K562 (cell line): ENCODE measurements around the gene TUBA1A. TPM values are rescaled to one million over a fixed set of nuclear protein-coding genes. Genes with fewer than 3 reads are reported as not detected.
A peak's percentile ranks its signal among the peaks of the same experiment; 100 is the strongest.

Experiments used
- ATAC-seq: fragments of 200-7000 bp; cut with Tn5 transposase; 3 replicates; pipeline ENCODE4 v1.9.1; 2020; ENCODE audit warnings: moderate library complexity
- BruUV-seq: library from RNA; stranded (reverse); fragments of 400-500 nt; replicated peaks from 2 replicates; lab custom pipeline; 2021; lab: Mats Ljungman, UMichigan
- CTCF ChIA-PET: fragments of 300-600 bp; formaldehyde crosslinking; extraction: SDS; loops from one replicate; lab custom pipeline; 2021; ENCODE audit warnings: low intra/inter-chr PET ratio; lab: Yijun Ruan, JAX
- POLR2A ChIA-PET: fragments of 300-600, 350-650 bp; sonication (Branson Sonifier 250); formaldehyde crosslinking; extraction: SDS; loops from one replicate; lab custom pipeline; 2021; ENCODE audit warnings: antibody characterized with exemption, inconsistent platforms; lab: Yijun Ruan, JAX
- DNase-seq, 4 experiments: peaks; one replicate each; pipeline versions ENCODE4 v3.0.0 to v3.0.0-alpha.2; 2011 to 2018; ENCODE audit warnings: low spot score in 3 of 4, mixed read lengths in 3 of 4; ENCODE audit errors: extremely low read depth in 1 of 4
- FAIRE-seq: peaks from 2 replicates; lab custom pipeline; 2011; peaks lifted over from hg19 to GRCh38; lab: Jason Lieb, UNC
- H2AFZ ChIP-seq: 2 replicates; pipeline ENCODE4 v1.6.0; 2011; ENCODE audit warnings: low read depth, low read length, control low read depth, inconsistent platforms
- H3K27ac ChIP-seq: fragments of 200-600 bp; 3 replicates; pipeline ENCODE4 v1.8.0; 2011; ENCODE audit warnings: low read depth, mild to moderate bottlenecking, control low read depth, inconsistent platforms, low read length, moderate library complexity, mixed read lengths; ENCODE audit errors: extremely low read depth
- H3K27me3 ChIP-seq, 2 experiments: fragments of 300-600 bp in 1 of 2; 2 replicates in 1 of 2; 3 replicates in 1 of 2; pipeline versions ENCODE4 v1.6.0 to v1.8.0; 2011; ENCODE audit warnings: inconsistent platforms in 2 of 2, low read length in 2 of 2, mild to moderate bottlenecking in 1 of 2, mixed read lengths in 1 of 2, moderate library complexity in 1 of 2; ENCODE audit not compliant: control insufficient read depth in 2 of 2, insufficient read depth in 2 of 2
- H3K36me3 ChIP-seq: fragments of 300-600 bp; 3 replicates; pipeline ENCODE4 v1.8.0; 2011; ENCODE audit warnings: mild to moderate bottlenecking, low read length, inconsistent platforms; ENCODE audit not compliant: control insufficient read depth, insufficient read depth
- H3K4me1 ChIP-seq, 2 experiments: fragments of 200-600 bp in 1 of 2; replicated peaks in 1 of 2; 2 replicates in 1 of 2; 3 replicates in 1 of 2; pipeline versions ENCODE4 v1.5.1 to v1.8.0; 2011; ENCODE audit warnings: inconsistent platforms in 2 of 2, low read length in 2 of 2, mild to moderate bottlenecking in 1 of 2, mixed read lengths in 1 of 2, moderate library complexity in 1 of 2; ENCODE audit not compliant: control insufficient read depth in 2 of 2, insufficient read depth in 2 of 2
- H3K4me2 ChIP-seq: 2 replicates; pipeline ENCODE4 v1.6.1; 2011; ENCODE audit warnings: low read length, control low read depth, inconsistent platforms, mixed read lengths; ENCODE audit not compliant: insufficient read depth
- H3K4me3 ChIP-seq: fragments of 200-600 bp; sonication (generic), shearing (Covaris generic); 2 replicates; pipeline ENCODE4 v1.5.1; 2016; ENCODE audit warnings: control low read depth, inconsistent platforms
- H3K79me2 ChIP-seq: fragments of 200-600 bp; 3 replicates; pipeline ENCODE4 v1.8.0; 2011; ENCODE audit warnings: low read length, inconsistent platforms; ENCODE audit not compliant: control insufficient read depth, insufficient read depth
- H3K9ac ChIP-seq, 2 experiments: 2 replicates each; pipeline versions ENCODE4 v1.6.0 to v1.6.1; 2011; ENCODE audit warnings: low read depth in 2 of 2, low read length in 2 of 2, control low read depth in 1 of 2, inconsistent platforms in 1 of 2, mild to moderate bottlenecking in 1 of 2, mixed read lengths in 1 of 2; ENCODE audit not compliant: insufficient read depth in 1 of 2
- H3K9me1 ChIP-seq: one replicate; pipeline ENCODE4 v1.6.0; 2011; ENCODE audit warnings: inconsistent platforms, mild to moderate bottlenecking, low read length, moderate library complexity; ENCODE audit not compliant: control insufficient read depth, insufficient read depth
- H3K9me3 ChIP-seq: replicated peaks from 2 replicates; pipeline ENCODE4 v1.5.1; 2011; ENCODE audit warnings: low read depth, low read length, inconsistent platforms; ENCODE audit not compliant: control insufficient read depth, insufficient read depth
- H4K20me1 ChIP-seq: replicated peaks from 2 replicates; pipeline ENCODE4 v1.6.1; 2011; ENCODE audit warnings: low read length, inconsistent platforms, mixed read lengths; ENCODE audit not compliant: control insufficient read depth, insufficient read depth
- L3MBTL2 ChIP-seq: fragments of 450-650 bp; IDR thresholded peaks from 2 replicates; pipeline ENCODE4 v1.6.1; 2016; ENCODE audit warnings: mild to moderate bottlenecking, moderate library complexity
- MGA ChIP-seq: fragments of 450-650 bp; IDR thresholded peaks from 2 replicates; pipeline ENCODE4 v1.6.1; 2016; ENCODE audit warnings: mild to moderate bottlenecking, moderate library complexity
- POLR2A ChIP-seq: fragments of 450-650 bp; conservative IDR thresholded peaks from 2 replicates; pipeline ENCODE4 v1.6.1; 2016
- ZNF23 ChIP-seq: fragments of 250-450 bp; sonication (Bioruptor Pico); IDR thresholded peaks from 2 replicates; pipeline ENCODE4 v1.4.0; 2020; ENCODE audit warnings: mild to moderate bottlenecking
- WGBS: fragments of 100-300 bp; shearing (Covaris generic); methylation state at CpG from one replicate; pipeline ENCODE4 v1.1.6; 2016; ENCODE audit warnings: low coverage, mixed read lengths; ENCODE audit not compliant: insufficient coverage; ENCODE audit errors: missing lambda C conversion rate; 5-methylcytosine and 5-hydroxymethylcytosine counted together
- in situ Hi-C: fragments of 300-500 bp; cut with MboI; formaldehyde crosslinking; loops from 4 replicates; pipeline ENCODE4 v1.15.0; 2018; ENCODE audit warnings: inconsistent platforms, mixed read lengths
- intact Hi-C: fragments of 100-400 bp; cut with micrococcal nuclease; formaldehyde crosslinking; loops from 2 replicates; pipeline ENCODE4 v1.14.2; 2022
- polyA plus RNA-seq, 8 experiments: library from polyadenylated mRNA; depleted of rRNA in 4 of 8; stranded (reverse) in 5 of 8; unstranded in 3 of 8; fragments of >200 nt; fragmentation: Nextera tagmentation in 2 of 8; fragmentation: Illumina TruSeq in 1 of 8; extraction: Ambion mirVana in 2 of 8; extraction: Trizol in 1 of 8; gene quantifications; 2 replicates each; pipeline versions ENCODE4 v1.2.1 to v1.2.3, GENCODE V29; 2011 to 2014; ENCODE audit warnings: inconsistent platforms in 1 of 8, missing spikeins in 1 of 8
- total RNA-seq, 7 experiments: library from RNA; depleted of rRNA in 6 of 7; stranded (reverse); fragments of >200 nt in 6 of 7; fragmentation: Illumina TruSeq in 2 of 7; extraction: Trizol in 2 of 7; gene quantifications; 2 replicates each; pipeline versions ENCODE4 v1.2.1 to v1.2.3, GENCODE V29; 2011 to 2021; ENCODE audit warnings: low replicate concordance in 1 of 7

Gene TUBA1A
- total and polyA plus RNA-seq, 9 of the 15 experiments (the other 6 are each of a cell fraction or from before 2014, with no cell fraction given), result 7.4 to 45.1 (median 11.9) TPM

- no peaks in the 10 kb centered on the region for H3K9me3 ChIP-seq
- DNase-seq (no peak), ATAC-seq (no peak), FAIRE-seq (no peak)
- WGBS, result 63% methylated on average over 12 of the region's 12 CpGs
- intact Hi-C loops (no loop called here), in situ Hi-C loops (no loop called here)
- TF ChIP-seq POLR2A, result no peak
- no peak for TF ChIP-seq ZNF23 (CRISPR knock-in tag)
- 0 out of 2 replicates have a peak, but pooled peaks have one; percentile 20 for TF ChIP-seq L3MBTL2
- 0 out of 2 replicates have a peak, but pooled peaks have one; percentile 15 for TF ChIP-seq MGA
- no peaks in the 10 kb centered on the region for H3K27me3 ChIP-seq
- H3K9me1 ChIP-seq, result no peaks in the 10 kb centered on the region
- H3K27ac ChIP-seq, result no peak overlapping the region
- H3K79me2 ChIP-seq, result no peaks in the 10 kb centered on the region
- no peaks in the 10 kb centered on the region for H3K36me3 ChIP-seq
- H3K4me3 ChIP-seq, result no peak overlapping the region
- CTCF ChIA-PET, result no interaction called here
- POLR2A ChIA-PET, result interaction anchor here (0.7 to 2.5 kb wide), 6 partner anchors 10 to 148 kb away, joined by 3 to 11 read pairs (median 4); partner anchors contain the start of genes KMT2D and TUBA1B
- H2AFZ ChIP-seq, result peak overlapping the region; percentile 0; the same call in 1 of the 2 replicates
- H3K4me1 ChIP-seq, result no peaks in the 10 kb centered on the region
- BruUV-seq, result no TSS peak
- no peak overlapping the region for H3K4me2 ChIP-seq
- no peaks in the 10 kb centered on the region for H4K20me1 ChIP-seq
- H3K9ac ChIP-seq, result no peak overlapping the region
These were observed 19.8 kb upstream of the TUBA1A start for GRCh38 chr12:49208676-49209075.
